Mesothelial cell of epicardium (in vitro differentiated cells): ENCODE results near the gene BST2. TPM values are rescaled to one million over a fixed set of nuclear protein-coding genes. Genes with fewer than 3 reads are reported as not detected.

Experiments used
- DNase-seq, 2 experiments: peaks; one replicate each; pipeline ENCODE4 v3.0.0; 2021; ENCODE audit warnings: low spot score in 2 of 2; ENCODE audit not compliant: unreplicated experiment in 2 of 2
- H3K27ac Mint-ChIP-seq: 2 replicates; pipeline ENCODE4 v1.8.0; 2021; ENCODE audit warnings: mixed read lengths
- H3K27me3 Mint-ChIP-seq: 2 replicates; pipeline ENCODE4 v1.8.0; 2021; ENCODE audit warnings: low read depth, mixed read lengths
- H3K36me3 Mint-ChIP-seq: 2 replicates; pipeline ENCODE4 v1.8.0; 2021; ENCODE audit warnings: mixed read lengths
- H3K4me1 Mint-ChIP-seq: 2 replicates; pipeline ENCODE4 v1.8.0; 2021; ENCODE audit warnings: mixed read lengths
- H3K4me3 Mint-ChIP-seq: 2 replicates; pipeline ENCODE4 v1.8.0; 2021; ENCODE audit warnings: mild to moderate bottlenecking, moderate library complexity, mixed read lengths
- H3K9me3 Mint-ChIP-seq: 2 replicates; pipeline ENCODE4 v1.8.0; 2021; ENCODE audit warnings: mixed read lengths
- CTCF ChIP-seq: fragments of 200-600 bp; sonication (generic); IDR thresholded peaks from one replicate; pipeline ENCODE4 v1.5.0; 2021; ENCODE audit warnings: antibody characterized with exemption; ENCODE audit not compliant: unreplicated experiment
- total RNA-seq: library from RNA; stranded (reverse); gene quantifications from 3 replicates; pipeline ENCODE4 v1.2.1, GENCODE V29; 2021

The BST2 gene
- total RNA-seq, 1 donor from 2014 or later: 362 TPM

GRCh38 chr19:17390665-17391370 lies 14.6 kb downstream of the BST2 start:
- Mint-ChIP-seq H3K27ac (peak overlapping the region; percentile 78), H3K36me3 (no peaks in the 10 kb centered on the region), H3K4me3 (peak overlapping the region; percentile 79), H3K4me1 (peaks cover 13% of the 10 kb centered on the region), H3K27me3 (peaks cover 17% of the 10 kb centered on the region), H3K9me3 (peaks cover 4% of the 10 kb centered on the region)
- peak; percentile 32 for TF ChIP-seq CTCF
- DNase-seq: peak; percentile 90 to 92

- H3K4me1 Mint-ChIP-seq: peaks cover 13% of the 10 kb centered on the region
- peak; percentile 12 for TF ChIP-seq CTCF
- H3K4me3 Mint-ChIP-seq: peak overlapping the region; percentile 79
- DNase-seq: no peak
- no peak overlapping the region for H3K27ac Mint-ChIP-seq
- H3K27me3 Mint-ChIP-seq: peaks cover 17% of the 10 kb centered on the region
- peaks cover 4% of the 10 kb centered on the region for H3K9me3 Mint-ChIP-seq
- no peaks in the 10 kb centered on the region for H3K36me3 Mint-ChIP-seq
Measured at GRCh38 chr19:17389957-17390664, 15.3 kb downstream of the BST2 start.

- Mint-ChIP-seq H3K4me3 (no peak overlapping the region), H3K27me3 (peaks cover 17% of the 10 kb centered on the region), H3K36me3 (no peaks in the 10 kb centered on the region), H3K9me3 (peaks cover 4% of the 10 kb centered on the region), H3K27ac (no peak overlapping the region), H3K4me1 (peaks cover 13% of the 10 kb centered on the region)
- TF ChIP-seq CTCF: no peak
- no peak for DNase-seq
Measured at GRCh38 chr19:17389288-17389687, 16.1 kb downstream of the BST2 start.

- TF ChIP-seq CTCF: peak; percentile 67
- peaks cover 9% of the 10 kb centered on the region for H3K4me1 Mint-ChIP-seq
- no peaks in the 10 kb centered on the region for H3K36me3 Mint-ChIP-seq
- H3K4me3 Mint-ChIP-seq: no peak overlapping the region
- H3K27me3 Mint-ChIP-seq: peaks cover 17% of the 10 kb centered on the region
- H3K27ac Mint-ChIP-seq: no peak overlapping the region
- DNase-seq: peak; percentile 65 to 68
- H3K9me3 Mint-ChIP-seq: peaks cover 4% of the 10 kb centered on the region
Measured at GRCh38 chr19:17385878-17386611, 19.4 kb downstream of the BST2 start.

- H3K36me3 Mint-ChIP-seq: no peaks in the 10 kb centered on the region
- no peak overlapping the region for H3K27ac Mint-ChIP-seq
Measured at GRCh38 chr19:17380426-17381138, 24.8 kb downstream of the BST2 start.

More at GRCh38 chr19:17380426-17381138, 24.8 kb downstream of the BST2 start:
- Mint-ChIP-seq H3K9me3 (peaks cover 6% of the 10 kb centered on the region), H3K4me1 (peaks cover 10% of the 10 kb centered on the region), H3K4me3 (no peak overlapping the region), H3K27me3 (no peaks in the 10 kb centered on the region)
- no peak for TF ChIP-seq CTCF
- DNase-seq: no peak
